ENCODE data around the gene RIPOR2.

The RIPOR2 gene

GRCh38 chr6:24966381-24966780, 30.6 kb upstream of the RIPOR2 start:
- no peak for TF ChIP-seq CTCF (IDR thresholded peaks at IDR 0.05; ENCODE audit: insufficient read depth, low read length, missing control alignments)
- ChIA-PET POLR2A (no interaction called here), CTCF (interaction anchor here (3.9 kb wide), 1 partner anchor 25 kb away, joined by 17 read pairs; no protein-coding TSS in a partner anchor)

GRCh38 chr6:24963887-24964570, 28.3 kb upstream of the RIPOR2 start:
- DNase-seq (ENCODE audit: low read depth, low spot score): no peak
- ChIA-PET CTCF (interaction anchor here (0.9 kb wide), 1 partner anchor 28 kb away, joined by 3 read pairs; no protein-coding TSS in a partner anchor), POLR2A (no interaction called here)
- no peak for TF ChIP-seq CTCF (IDR thresholded peaks at IDR 0.05; ENCODE audit: insufficient read depth, low read length, missing control alignments)
- no peak overlapping the region for H3K4me3 ChIP-seq (ENCODE audit: low read depth, low read length)

More at GRCh38 chr6:24966381-24966780, 30.6 kb upstream of the RIPOR2 start:
- H3K4me3 ChIP-seq (ENCODE audit: low read depth, low read length): no peak overlapping the region
- DNase-seq (ENCODE audit: low read depth, low spot score): no peak

- no peak overlapping the region for H3K4me3 ChIP-seq (ENCODE audit: low read depth, low read length)
- TF ChIP-seq CTCF (IDR thresholded peaks at IDR 0.05; ENCODE audit: insufficient read depth, low read length, missing control alignments): no peak
- CTCF ChIA-PET: interaction anchor here (0.9 kb wide), 1 partner anchor 29 kb away, joined by 3 read pairs; no protein-coding TSS in a partner anchor
- no peak for DNase-seq (ENCODE audit: low read depth, low spot score)
- POLR2A ChIA-PET: no interaction called here
These were observed 27.6 kb upstream of the RIPOR2 start for GRCh38 chr6:24963339-24963738.

- CTCF ChIA-PET: interaction anchor here (1.2 kb wide), 1 partner anchor 30 kb away, joined by 4 read pairs; no protein-coding TSS in a partner anchor
These were observed 26.1 kb upstream of the RIPOR2 start for GRCh38 chr6:24961852-24962251.

GRCh38 chr6:24960991-24961475, 25.3 kb upstream of the RIPOR2 start:
- no peak for TF ChIP-seq CTCF (IDR thresholded peaks at IDR 0.05; ENCODE audit: insufficient read depth, low read length, missing control alignments)
- ChIA-PET CTCF (no interaction called here), POLR2A (no interaction called here)
- no peak for DNase-seq (ENCODE audit: low read depth, low spot score)
- no peak overlapping the region for H3K4me3 ChIP-seq (ENCODE audit: low read depth, low read length)

More at GRCh38 chr6:24961852-24962251, 26.1 kb upstream of the RIPOR2 start:
- no peak overlapping the region for H3K4me3 ChIP-seq (ENCODE audit: low read depth, low read length)
- DNase-seq (ENCODE audit: low read depth, low spot score): no peak
- POLR2A ChIA-PET: no interaction called here
- no peak for TF ChIP-seq CTCF (IDR thresholded peaks at IDR 0.05; ENCODE audit: insufficient read depth, low read length, missing control alignments)

GRCh38 chr6:24959319-24959718, 23.6 kb upstream of the RIPOR2 start:
- no peak for TF ChIP-seq CTCF (IDR thresholded peaks at IDR 0.05; ENCODE audit: insufficient read depth, low read length, missing control alignments)
- POLR2A ChIA-PET: no interaction called here
- CTCF ChIA-PET: interaction anchor here (1.4 kb wide), 1 partner anchor 33 kb away, joined by 4 read pairs; no protein-coding TSS in a partner anchor
- no peak for DNase-seq (ENCODE audit: low read depth, low spot score)
- H3K4me3 ChIP-seq (ENCODE audit: low read depth, low read length): no peak overlapping the region

Data from AG04449 (cell line).